Fibroblast of skin of right biceps (primary cell): ENCODE results near the gene TMEM54.
A peak's percentile ranks its signal among the peaks of the same experiment; 100 is the strongest.

Experiments used
- DNase-seq: peaks from one replicate; pipeline ENCODE4 v3.0.0-alpha.2; 2013

Gene TMEM54

GRCh38 chr1:32861904-32862695, 39.1 kb downstream of the TMEM54 start:
- peak; percentile 23 for DNase-seq

GRCh38 chr1:32860566-32860965, 40.6 kb downstream of the TMEM54 start:
- no peak for DNase-seq

- DNase-seq, result no peak
Measured at GRCh38 chr1:32859915-32860314, 41.3 kb downstream of the TMEM54 start.

- no peak for DNase-seq
Measured at GRCh38 chr1:32858791-32859190, 42.4 kb downstream of the TMEM54 start.

DNA sequence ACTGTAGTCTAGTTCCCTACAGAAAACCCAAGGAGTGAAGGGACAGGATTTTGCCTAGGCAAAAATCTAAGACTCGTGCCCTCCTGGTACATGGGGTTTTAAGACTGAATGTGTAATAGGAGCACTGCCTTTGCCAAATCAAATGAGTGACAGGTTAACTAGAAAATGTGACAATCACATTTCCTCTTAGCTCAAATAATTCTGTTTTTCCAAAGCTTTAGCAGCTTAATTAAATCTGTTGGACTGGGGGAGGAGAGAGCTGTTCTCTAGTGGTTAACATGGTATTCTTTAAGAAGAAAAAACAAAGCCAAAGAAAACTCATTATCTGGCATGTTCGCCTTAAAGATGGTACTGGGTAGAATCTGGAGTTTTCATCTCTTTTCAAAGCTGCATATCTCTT, 43.1 kb downstream of the TMEM54 start:
- no peak for DNase-seq

GRCh38 chr1:32855861-32856617, 45.1 kb downstream of the TMEM54 start:
- no peak for DNase-seq

- no peak for DNase-seq
Measured at GRCh38 chr1:32848354-32849063, 52.7 kb downstream of the TMEM54 start.
